Subcutaneous adipose tissue (tissue), 4 donors: ENCODE data around the gene LCLAT1. TPM values are rescaled to one million over a fixed set of nuclear protein-coding genes. Genes with fewer than 3 reads are reported as not detected.

Experiments used
- total RNA-seq, 4 donors: library from RNA; depleted of rRNA; stranded (reverse); fragments of >200 nt; gene quantifications; one replicate each; pipeline ENCODE4 v1.1.0, GENCODE V29; 2016
- TF ChIP-seq, protein P1 (sequence below): fragments of 450-650 bp; IDR thresholded peaks from one replicate; pipeline ENCODE4 v1.5.1; 2016; ENCODE audit warnings: low read depth, mild to moderate bottlenecking, control low read depth, antibody characterized with exemption, moderate library complexity

The LCLAT1 gene
- total RNA-seq, 4 donors from 2014 or later: 4.0 to 12.4 (median 7.6) TPM

DNA sequence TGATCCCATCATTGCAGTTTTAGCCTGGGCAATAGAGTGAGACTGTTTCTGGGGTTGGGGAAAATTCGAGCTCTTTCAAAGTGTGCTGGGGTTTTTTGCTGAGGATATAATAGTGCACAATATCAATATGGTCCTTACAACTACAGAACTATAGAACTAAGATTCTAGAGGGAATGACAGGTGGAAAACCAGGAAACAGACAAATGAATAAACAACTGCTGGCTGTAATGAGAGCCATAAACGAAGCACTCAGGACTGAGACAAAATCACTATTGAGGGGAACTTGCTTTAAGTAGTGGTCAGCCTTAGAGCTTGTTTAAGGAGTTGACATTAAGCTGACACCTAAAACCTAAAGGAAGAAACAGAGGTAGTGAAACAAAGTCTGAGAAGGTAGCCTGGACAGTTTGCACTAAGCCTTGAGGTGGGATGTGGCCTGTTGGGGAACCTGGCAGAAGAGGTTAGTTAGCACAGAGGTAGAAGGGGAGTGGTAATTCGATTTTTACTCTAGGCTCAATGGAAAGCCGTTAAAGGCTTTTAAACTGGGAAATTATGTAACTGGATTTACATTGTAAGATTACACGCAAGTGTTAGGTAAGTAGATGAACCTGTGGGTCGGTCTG is 33.8 kb downstream of the LCLAT1 start:
- TF ChIP-seq, protein P1, sequence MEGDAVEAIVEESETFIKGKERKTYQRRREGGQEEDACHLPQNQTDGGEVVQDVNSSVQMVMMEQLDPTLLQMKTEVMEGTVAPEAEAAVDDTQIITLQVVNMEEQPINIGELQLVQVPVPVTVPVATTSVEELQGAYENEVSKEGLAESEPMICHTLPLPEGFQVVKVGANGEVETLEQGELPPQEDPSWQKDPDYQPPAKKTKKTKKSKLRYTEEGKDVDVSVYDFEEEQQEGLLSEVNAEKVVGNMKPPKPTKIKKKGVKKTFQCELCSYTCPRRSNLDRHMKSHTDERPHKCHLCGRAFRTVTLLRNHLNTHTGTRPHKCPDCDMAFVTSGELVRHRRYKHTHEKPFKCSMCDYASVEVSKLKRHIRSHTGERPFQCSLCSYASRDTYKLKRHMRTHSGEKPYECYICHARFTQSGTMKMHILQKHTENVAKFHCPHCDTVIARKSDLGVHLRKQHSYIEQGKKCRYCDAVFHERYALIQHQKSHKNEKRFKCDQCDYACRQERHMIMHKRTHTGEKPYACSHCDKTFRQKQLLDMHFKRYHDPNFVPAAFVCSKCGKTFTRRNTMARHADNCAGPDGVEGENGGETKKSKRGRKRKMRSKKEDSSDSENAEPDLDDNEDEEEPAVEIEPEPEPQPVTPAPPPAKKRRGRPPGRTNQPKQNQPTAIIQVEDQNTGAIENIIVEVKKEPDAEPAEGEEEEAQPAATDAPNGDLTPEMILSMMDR: no peak

GRCh38 chr2:30481323-30481800 is 34.3 kb downstream of the LCLAT1 start:
- TF ChIP-seq, protein P1: no peak

- TF ChIP-seq, protein P1: no peak
These were observed 35.0 kb downstream of the LCLAT1 start for GRCh38 chr2:30482011-30482410.

- TF ChIP-seq, protein P1: no peak
These were observed 37.1 kb downstream of the LCLAT1 start for GRCh38 chr2:30484145-30484544.

DNA sequence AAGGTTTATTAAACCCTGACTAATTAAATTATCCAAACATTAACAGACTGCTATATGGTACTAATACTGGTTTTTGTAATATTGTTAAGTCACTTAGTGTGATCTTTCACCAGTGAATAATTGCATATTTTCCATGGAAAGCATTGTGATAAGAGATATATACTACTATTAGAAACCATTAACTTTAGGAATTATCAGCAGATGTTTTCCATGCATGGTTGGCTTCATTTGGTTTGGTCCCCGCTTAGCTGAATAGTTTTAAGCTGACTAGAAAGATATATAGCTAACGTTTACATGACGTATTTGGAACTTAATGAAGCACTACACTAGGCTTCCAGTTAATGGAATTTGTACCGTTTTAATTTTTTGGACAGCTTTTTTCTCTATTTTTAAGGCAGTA is 37.9 kb downstream of the LCLAT1 start:
- TF ChIP-seq, protein P1: no peak

- TF ChIP-seq, protein P1: no peak
These were observed 39.6 kb downstream of the LCLAT1 start for GRCh38 chr2:30486655-30487054.

GRCh38 chr2:30487603-30488002 is 40.6 kb downstream of the LCLAT1 start:
- TF ChIP-seq, protein P1: no peak
